Suprapubic skin (tissue), 4 donors: ENCODE measurements around the gene BBS2. TPM values are rescaled to one million over a fixed set of nuclear protein-coding genes. Genes with fewer than 3 reads are reported as not detected.

ENCODE experiments used
- DNase-seq, 2 donors: peaks; one replicate each; pipeline ENCODE4 v3.0.0-alpha.2; 2019; ENCODE audit warnings: low spot score in 2 of 2
- H3K27ac ChIP-seq: fragments of 200-600 bp; sonication (generic); one replicate; pipeline ENCODE4 v1.5.1; 2019
- H3K27me3 ChIP-seq: fragments of 200-600 bp; sonication (generic); one replicate; pipeline ENCODE4 v1.5.1; 2019
- H3K36me3 ChIP-seq: fragments of 200-600 bp; sonication (generic); one replicate; pipeline ENCODE4 v1.5.1; 2019
- H3K4me1 ChIP-seq: fragments of 200-600 bp; sonication (generic); one replicate; pipeline ENCODE4 v1.5.1; 2019
- H3K4me3 ChIP-seq: fragments of 200-600 bp; sonication (generic); one replicate; pipeline ENCODE4 v1.5.1; 2019; ENCODE audit warnings: mild to moderate bottlenecking
- H3K9me3 ChIP-seq: fragments of 200-600 bp; sonication (generic); one replicate; pipeline ENCODE4 v1.5.1; 2019
- EP300 ChIP-seq: sonication (generic); formaldehyde crosslinking; IDR thresholded peaks from one replicate; pipeline ENCODE4 v1.6.1; 2017; ENCODE audit warnings: antibody characterized with exemption
- POLR2A ChIP-seq, 2 donors: fragments of 450-650 bp; IDR thresholded peaks; one replicate each; pipeline ENCODE4 v1.6.1; 2017; ENCODE audit warnings: antibody characterized with exemption in 2 of 2, mild to moderate bottlenecking in 2 of 2, moderate library complexity in 2 of 2
- POLR2AphosphoS5 ChIP-seq, 3 donors: sonication (generic); formaldehyde crosslinking; IDR thresholded peaks; one replicate each; pipeline ENCODE4 v1.6.1; 2017; ENCODE audit warnings: antibody characterized with exemption in 3 of 3
- WGBS: methylation state at CpG from one replicate; pipeline ENCODE4 v1.1.5; 2018; 5-methylcytosine and 5-hydroxymethylcytosine counted together
- total RNA-seq, 4 donors: library from RNA; depleted of rRNA; stranded (reverse); fragments of >200 nt; gene quantifications; one replicate each; pipeline ENCODE4 v1.1.0, GENCODE V29; 2016
- TF ChIP-seq, protein P1 (sequence below), 2 donors: fragments of 200-600 bp in 1 of 2; fragments of 450-650 bp in 1 of 2; sonication (generic) in 1 of 2; IDR thresholded peaks; one replicate each; pipeline ENCODE4 v1.5.1; 2016 to 2019; ENCODE audit warnings: antibody characterized with exemption in 2 of 2, mild to moderate bottlenecking in 1 of 2, moderate library complexity in 1 of 2

The BBS2 gene
- total RNA-seq, 4 donors from 2014 or later = 79.2 to 237 (median 99.2) TPM

DNA sequence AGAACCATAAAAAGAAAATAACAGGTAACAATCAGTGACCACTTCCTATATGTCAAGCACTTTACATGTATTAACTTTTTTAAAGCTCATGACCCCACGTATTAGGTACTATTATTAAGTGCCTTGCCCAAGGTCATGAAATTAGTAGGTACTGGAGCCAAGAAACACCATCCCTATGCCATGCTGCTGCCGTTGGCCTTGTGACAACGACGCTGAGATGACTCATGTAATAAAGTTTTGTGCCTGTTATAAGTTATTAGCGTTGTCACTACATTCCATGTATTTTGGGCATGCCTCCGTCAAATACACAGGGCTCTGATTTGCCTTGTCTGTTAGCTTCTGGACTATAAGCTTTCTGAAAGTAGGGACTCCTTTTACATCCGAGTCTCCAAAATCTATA is 1.4 kb downstream of the BBS2 start:
- TF ChIP-seq POLR2A (IDR thresholded peaks at IDR 0.05) (no peak), POLR2AphosphoS5 (IDR thresholded peaks at IDR 0.05) (no peak), EP300 (no peak)
- TF ChIP-seq, protein P1, sequence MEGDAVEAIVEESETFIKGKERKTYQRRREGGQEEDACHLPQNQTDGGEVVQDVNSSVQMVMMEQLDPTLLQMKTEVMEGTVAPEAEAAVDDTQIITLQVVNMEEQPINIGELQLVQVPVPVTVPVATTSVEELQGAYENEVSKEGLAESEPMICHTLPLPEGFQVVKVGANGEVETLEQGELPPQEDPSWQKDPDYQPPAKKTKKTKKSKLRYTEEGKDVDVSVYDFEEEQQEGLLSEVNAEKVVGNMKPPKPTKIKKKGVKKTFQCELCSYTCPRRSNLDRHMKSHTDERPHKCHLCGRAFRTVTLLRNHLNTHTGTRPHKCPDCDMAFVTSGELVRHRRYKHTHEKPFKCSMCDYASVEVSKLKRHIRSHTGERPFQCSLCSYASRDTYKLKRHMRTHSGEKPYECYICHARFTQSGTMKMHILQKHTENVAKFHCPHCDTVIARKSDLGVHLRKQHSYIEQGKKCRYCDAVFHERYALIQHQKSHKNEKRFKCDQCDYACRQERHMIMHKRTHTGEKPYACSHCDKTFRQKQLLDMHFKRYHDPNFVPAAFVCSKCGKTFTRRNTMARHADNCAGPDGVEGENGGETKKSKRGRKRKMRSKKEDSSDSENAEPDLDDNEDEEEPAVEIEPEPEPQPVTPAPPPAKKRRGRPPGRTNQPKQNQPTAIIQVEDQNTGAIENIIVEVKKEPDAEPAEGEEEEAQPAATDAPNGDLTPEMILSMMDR (IDR thresholded peaks at IDR 0.05) = no peak
- no peak for DNase-seq
- 55% methylated on average over 7 of the region's 7 CpGs for WGBS
- Histone ChIP-seq H3K9me3 (no peaks in the 10 kb centered on the region), H3K27ac (peak overlapping the region; percentile 95), H3K4me1 (peaks cover 60% of the 10 kb centered on the region), H3K4me3 (peak overlapping the region; percentile 89), H3K36me3 (no peaks in the 10 kb centered on the region), H3K27me3 (no peaks in the 10 kb centered on the region)

DNA sequence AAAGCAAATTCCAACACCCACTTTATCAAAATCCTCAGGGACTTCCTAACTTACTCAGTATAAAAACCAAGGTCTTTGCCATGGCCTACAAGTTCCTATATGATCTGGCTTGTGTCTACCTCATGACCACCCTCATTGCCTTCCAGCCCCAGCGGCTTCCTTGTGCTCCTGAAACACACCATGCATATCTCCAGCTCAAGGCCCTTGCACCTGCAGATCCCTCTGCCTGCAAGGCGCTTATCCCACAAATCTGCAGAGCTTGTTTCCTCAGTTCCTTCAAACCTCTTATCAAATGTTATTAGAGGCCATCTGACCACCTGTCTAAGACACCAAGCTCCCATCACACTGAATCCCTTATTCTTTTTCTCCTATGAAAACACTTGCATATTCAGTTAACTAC is 2.6 kb downstream of the BBS2 start:
- DNase-seq = no peak
- WGBS = 88% methylated on average over 2 of the region's 2 CpGs
- Histone ChIP-seq H3K27ac (no peak overlapping the region), H3K9me3 (no peaks in the 10 kb centered on the region), H3K27me3 (no peaks in the 10 kb centered on the region), H3K4me3 (no peak overlapping the region), H3K36me3 (peaks cover 6% of the 10 kb centered on the region), H3K4me1 (peaks cover 60% of the 10 kb centered on the region)
- TF ChIP-seq, protein P1 (IDR thresholded peaks at IDR 0.05) = no peak
- TF ChIP-seq POLR2AphosphoS5 (IDR thresholded peaks at IDR 0.05) (no peak), EP300 (no peak), POLR2A (IDR thresholded peaks at IDR 0.05) (no peak)

DNA sequence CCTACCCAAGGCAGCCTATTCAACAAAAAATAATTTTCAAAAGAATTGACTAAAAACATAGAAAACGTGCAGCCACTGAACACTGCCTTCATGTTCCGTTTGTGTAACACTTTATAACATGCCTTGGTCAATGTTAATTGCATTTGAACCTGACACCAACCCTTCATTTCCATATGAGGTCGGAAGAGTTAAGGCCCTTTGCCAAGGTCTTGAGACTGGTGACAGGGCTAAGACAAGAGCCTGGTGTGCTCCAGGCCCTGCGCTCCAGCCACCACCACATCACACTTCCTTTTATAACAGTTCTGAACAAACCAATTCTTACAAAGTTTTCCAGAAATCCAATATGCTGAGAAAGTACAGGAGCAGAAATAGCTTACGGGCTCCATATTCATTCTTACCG is 4.2 kb downstream of the BBS2 start:
- Histone ChIP-seq H3K27me3 (no peaks in the 10 kb centered on the region), H3K36me3 (peaks cover 11% of the 10 kb centered on the region), H3K4me1 (peaks cover 59% of the 10 kb centered on the region), H3K4me3 (no peak overlapping the region), H3K9me3 (no peaks in the 10 kb centered on the region), H3K27ac (no peak overlapping the region)
- 71% methylated on average over 6 of the region's 6 CpGs for WGBS
- TF ChIP-seq POLR2A (IDR thresholded peaks at IDR 0.05) (no peak), EP300 (no peak), POLR2AphosphoS5 (IDR thresholded peaks at IDR 0.05) (no peak)
- TF ChIP-seq, protein P1 (IDR thresholded peaks at IDR 0.05) = no peak
- no peak for DNase-seq

DNA sequence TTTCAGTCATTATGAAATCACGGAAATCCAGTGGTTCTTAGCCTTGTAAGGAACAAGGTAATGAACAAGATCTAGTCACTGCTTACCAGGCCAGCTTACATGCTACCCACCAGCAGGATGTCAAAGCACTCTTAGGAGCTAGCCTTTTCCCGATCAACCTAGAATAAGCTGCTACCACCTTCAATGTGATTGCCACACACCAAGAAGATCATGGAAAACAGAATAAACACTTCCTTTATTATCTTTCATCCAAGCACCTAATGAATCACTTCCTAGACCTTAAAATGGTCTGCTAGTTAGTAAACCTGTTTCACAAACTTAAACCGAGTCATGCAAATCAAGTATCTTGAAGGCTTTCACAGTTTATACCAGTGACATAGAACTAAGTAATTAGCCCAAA is 5.0 kb downstream of the BBS2 start:
- no peak for TF ChIP-seq EP300
- TF ChIP-seq POLR2AphosphoS5 (IDR thresholded peaks at IDR 0.05) = no peak
- no peak for TF ChIP-seq POLR2A (IDR thresholded peaks at IDR 0.05)
- TF ChIP-seq, protein P1 (IDR thresholded peaks at IDR 0.05) = no peak
- no peak overlapping the region for H3K4me3 ChIP-seq
- H3K9me3 ChIP-seq = no peaks in the 10 kb centered on the region
- H3K27me3 ChIP-seq = no peaks in the 10 kb centered on the region
- peaks cover 19% of the 10 kb centered on the region for H3K36me3 ChIP-seq
- no peak overlapping the region for H3K27ac ChIP-seq
- H3K4me1 ChIP-seq = peaks cover 52% of the 10 kb centered on the region
- DNase-seq = no peak
- 76% methylated on average over 3 of the region's 3 CpGs for WGBS

DNA sequence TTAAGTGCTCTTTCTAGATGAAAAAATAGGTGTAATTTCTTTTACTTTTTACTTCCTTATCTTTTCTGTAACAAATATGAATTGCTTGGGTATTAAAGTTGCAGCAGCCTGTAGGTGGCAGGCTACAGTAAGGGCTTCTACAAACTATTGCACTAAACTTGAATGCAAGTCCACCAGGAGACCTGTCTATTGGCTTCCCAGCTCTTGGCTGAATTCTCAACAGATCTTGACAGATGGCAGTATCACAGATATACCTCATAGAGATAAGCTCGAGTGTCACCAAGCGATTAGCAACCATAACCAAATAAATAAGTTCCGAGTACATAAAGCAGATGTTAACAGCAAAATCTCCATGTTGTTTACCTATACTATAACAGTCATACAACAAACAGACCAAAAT is 5.9 kb downstream of the BBS2 start:
- peaks cover 47% of the 10 kb centered on the region for H3K4me1 ChIP-seq

More for the DNA sequence above, 5.9 kb downstream of the BBS2 start:
- H3K36me3 ChIP-seq = peaks cover 28% of the 10 kb centered on the region
- no peaks in the 10 kb centered on the region for H3K27me3 ChIP-seq
- WGBS = 58% methylated on average over 3 of the region's 3 CpGs
- no peak for DNase-seq
- no peaks in the 10 kb centered on the region for H3K9me3 ChIP-seq
- H3K4me3 ChIP-seq = no peak overlapping the region
- no peak for TF ChIP-seq EP300
- TF ChIP-seq, protein P1 (IDR thresholded peaks at IDR 0.05) = peak; percentile 48 to 52
- no peak overlapping the region for H3K27ac ChIP-seq
